Measurements from ENCODE around the gene LRP8. TPM values are rescaled to one million over a fixed set of nuclear protein-coding genes. Genes with fewer than 3 reads are reported as not detected.
A peak's percentile ranks its signal among the peaks of the same experiment; 100 is the strongest.

The LRP8 gene
- total and polyA plus RNA-seq, 4 donors, result 0.15 to 0.75 (median 0.29) TPM

GRCh38 chr1:53367503-53368313 lies 39.8 kb upstream of the LRP8 start:
- 70% methylated on average over 7 of the region's 7 CpGs for WGBS
- H3K9me3 ChIP-seq (ENCODE audit: control insufficient read depth in 4 of 4, low read length in 3 of 4), result no peaks in the 10 kb centered on the region
- no peak for TF ChIP-seq FOXA2 (IDR thresholded peaks at IDR 0.05)
- TF ChIP-seq TAF1 (conservative IDR thresholded peaks at IDR 0.05), result no peak
- H3K9ac ChIP-seq (ENCODE audit: low read depth in 1 of 2, low read length in 2 of 2), result no peak overlapping the region
- peak; percentile 30 for DNase-seq (ENCODE audit: low spot score)
- no peaks in the 10 kb centered on the region for H3K4me1 ChIP-seq (ENCODE audit: control insufficient read depth in 4 of 4, insufficient read depth in 4 of 4, low read length in 3 of 4)
- H3K27me3 ChIP-seq (ENCODE audit: control insufficient read depth in 4 of 4, insufficient read depth in 4 of 4, low read length in 3 of 4), result no peaks in the 10 kb centered on the region
- H3K36me3 ChIP-seq (ENCODE audit: control insufficient read depth in 4 of 4, insufficient read depth in 3 of 4, low read depth in 1 of 4, low read length in 3 of 4), result no peaks in the 10 kb centered on the region
- H3K27ac ChIP-seq (ENCODE audit: low read depth in 1 of 2, low read length in 2 of 2), result no peak overlapping the region
- no peak overlapping the region for H3K4me3 ChIP-seq (ENCODE audit: low read depth in 1 of 3, low read length in 3 of 3)

GRCh38 chr1:53366901-53367502 lies 39.1 kb upstream of the LRP8 start:
- Histone ChIP-seq H3K27me3 (ENCODE audit: control insufficient read depth in 4 of 4, insufficient read depth in 4 of 4, low read length in 3 of 4) (no peaks in the 10 kb centered on the region), H3K27ac (ENCODE audit: low read depth in 1 of 2, low read length in 2 of 2) (no peak overlapping the region), H3K4me3 (ENCODE audit: low read depth in 1 of 3, low read length in 3 of 3) (no peak overlapping the region), H3K4me1 (ENCODE audit: control insufficient read depth in 4 of 4, insufficient read depth in 4 of 4, low read length in 3 of 4) (no peaks in the 10 kb centered on the region), H3K9me3 (ENCODE audit: control insufficient read depth in 4 of 4, low read length in 3 of 4) (no peaks in the 10 kb centered on the region), H3K36me3 (ENCODE audit: control insufficient read depth in 4 of 4, insufficient read depth in 3 of 4, low read depth in 1 of 4, low read length in 3 of 4) (no peaks in the 10 kb centered on the region), H3K9ac (ENCODE audit: low read depth in 1 of 2, low read length in 2 of 2) (no peak overlapping the region)
- 86% methylated on average over 12 of the region's 12 CpGs for WGBS
- TF ChIP-seq ZBTB33 (IDR thresholded peaks at IDR 0.05), result no peak
- peak; percentile 27 for DNase-seq (ENCODE audit: low spot score)

GRCh38 chr1:53365437-53366063 lies 37.7 kb upstream of the LRP8 start:
- Histone ChIP-seq H3K4me1 (ENCODE audit: control insufficient read depth in 4 of 4, insufficient read depth in 4 of 4, low read length in 3 of 4) (no peaks in the 10 kb centered on the region), H3K27ac (ENCODE audit: low read depth in 1 of 2, low read length in 2 of 2) (no peak overlapping the region), H3K36me3 (ENCODE audit: control insufficient read depth in 4 of 4, insufficient read depth in 3 of 4, low read depth in 1 of 4, low read length in 3 of 4) (no peaks in the 10 kb centered on the region), H3K9ac (ENCODE audit: low read depth in 1 of 2, low read length in 2 of 2) (no peak overlapping the region), H3K27me3 (ENCODE audit: control insufficient read depth in 4 of 4, insufficient read depth in 4 of 4, low read length in 3 of 4) (no peaks in the 10 kb centered on the region), H3K4me3 (ENCODE audit: low read depth in 1 of 3, low read length in 3 of 3) (no peak overlapping the region), H3K9me3 (ENCODE audit: control insufficient read depth in 4 of 4, low read length in 3 of 4) (no peaks in the 10 kb centered on the region)
- 72% methylated on average over 12 of the region's 12 CpGs for WGBS
- DNase-seq (ENCODE audit: low spot score), result peak; percentile 30
- TF ChIP-seq ATF3 (IDR thresholded peaks at IDR 0.05) (no peak), HNF4A (conservative IDR thresholded peaks at IDR 0.05) (no peak), YY1 (IDR thresholded peaks at IDR 0.05) (no peak), CTCF (IDR thresholded peaks at IDR 0.05; ENCODE audit: low read depth, low read length, missing input control) (no peak), REST (IDR thresholded peaks at IDR 0.05) (no peak)
